Heart left ventricle (tissue), 16 donors: ENCODE data around the gene MYDGF. TPM values are rescaled to one million over a fixed set of nuclear protein-coding genes. Genes with fewer than 3 reads are reported as not detected.

Source experiments
- ATAC-seq, 4 donors: fragments of 200-7000 bp; cut with Tn5 transposase; one replicate each; pipeline ENCODE4 v1.9.1; 2020 to 2022; ENCODE audit warnings: moderate library complexity in 4 of 4, mild to moderate bottlenecking in 3 of 4, moderate number of reproducible peaks in 1 of 4
- DNase-seq, 5 donors: peaks; one replicate each; pipeline ENCODE4 v3.0.0-alpha.2; 2020
- H3K27ac ChIP-seq, 12 donors: fragments of 200-600 bp; sonication (generic) in 4 of 12; one replicate each; pipeline versions ENCODE4 v1.5.0 to v1.8.0; 2016 to 2022; ENCODE audit warnings: mild to moderate bottlenecking in 2 of 12
- H3K27me3 ChIP-seq, 9 donors: fragments of 200-600 bp; sonication (generic) in 2 of 9; one replicate each; pipeline versions ENCODE4 v1.5.1 to v1.8.0; 2016 to 2022; ENCODE audit warnings: mild to moderate bottlenecking in 3 of 9
- H3K36me3 ChIP-seq, 9 donors: fragments of 200-600 bp; sonication (generic) in 2 of 9; one replicate each; pipeline versions ENCODE4 v1.5.0 to v1.8.0; 2018 to 2022; ENCODE audit warnings: mild to moderate bottlenecking in 2 of 9
- H3K4me1 ChIP-seq, 12 donors: fragments of 200-600 bp; sonication (generic) in 4 of 12; one replicate each; pipeline versions ENCODE4 v1.5.0 to v1.8.0; 2016 to 2022; ENCODE audit warnings: mild to moderate bottlenecking in 3 of 12
- H3K4me3 ChIP-seq, 12 donors: fragments of 200-600 bp; sonication (generic) in 4 of 12; one replicate each; pipeline versions ENCODE4 v1.5.0 to v1.8.0; 2017 to 2022; ENCODE audit warnings: mild to moderate bottlenecking in 9 of 12, moderate library complexity in 4 of 12
- H3K9me3 ChIP-seq, 12 donors: fragments of 200-600 bp; sonication (generic) in 4 of 12; one replicate each; pipeline versions ENCODE4 v1.5.0 to v1.8.0; 2016 to 2022; ENCODE audit warnings: mild to moderate bottlenecking in 1 of 12
- CTCF ChIP-seq, 12 donors: fragments of 200-600 bp; sonication (generic) in 4 of 12; IDR thresholded peaks; one replicate each; pipeline versions ENCODE4 v1.5.0 to v1.8.0; 2018 to 2022; ENCODE audit warnings: antibody characterized with exemption in 12 of 12, mild to moderate bottlenecking in 5 of 12
- POLR2A ChIP-seq, 2 donors: fragments of 450-650 bp; IDR thresholded peaks; one replicate each; pipeline ENCODE4 v1.6.1; 2017; ENCODE audit warnings: antibody characterized with exemption in 2 of 2, mild to moderate bottlenecking in 2 of 2, moderate library complexity in 2 of 2
- WGBS, 4 donors: extraction: QIAGEN DNeasy Blood & Tissue Kit in 2 of 4; methylation state at CpG; one replicate each; pipeline versions ENCODE4 v1.1.5 to v1.1.7; 2013 to 2018; 5-methylcytosine and 5-hydroxymethylcytosine counted together
- intact Hi-C, 10 donors: fragments of 100-400 bp; cut with DNase I; formaldehyde crosslinking; loops; one replicate each; pipeline versions ENCODE4 v1.11.1 to v1.14.2; 2022
- polyA plus RNA-seq, 2 donors: library from polyadenylated mRNA; stranded (reverse); fragments of 200-250 nt; gene quantifications; one replicate each; pipeline ENCODE4 v1.2.3, GENCODE V29; 2013
- total RNA-seq, 9 donors: library from RNA; depleted of rRNA in 2 of 9; stranded (reverse); fragments of >200 nt in 2 of 9; fragmentation: NEBNext Ultra II Directional in 3 of 9; extraction: Animal tissue kit (Norgen Biotek cat#: 25700) in 3 of 9; gene quantifications; one replicate each; pipeline versions ENCODE4 v1.1.0 to v1.2.4, GENCODE V29; 2016 to 2023
- donor health status: ischemic (EF 13 %, LVEDD 7.1; RV severe dilation, severe dysfunction).
- donor health status: healthy with polysubstance abuse.
- donor health status: DM: no; HTN: yes; CAD: no.
- donor health status: DM: no; HTN: no; CAD: no.
- donor health status: ischemic (EF 25% LVEDD 6.9; RV normal size, moderate dysfunction).
- donor health status: ischemic (EF 25% LVEDD 5.7; RV mildly dilated, moderate dysfunction).
- donor health status: healthy.
- donor health status: DM: yes; HTN: yes; CAD: no.
- donor health status: ischemic (EF 35%, LVEDD 5.7; RV mildly dilated, moderate dysfunction).
- donor health status: nonischemic (EF 11% LVEDD 7.7; RV severe dilation, severe dysfunction).
- donor health status: DM: yes; HTN: yes; CAD: no.
- donor health status: PGD.
- donor health status: ischemic (EF 29% LVEDD 5.4; RV normal size, mild dysfunction).
- donor health status: nonischemic (EF 23%, LVEDD 6.1; RV moderate dilation, normal function).

MYDGF gene
- total and polyA plus RNA-seq, 11 donors, result 19.1 to 201 (median 25.8) TPM

DNA sequence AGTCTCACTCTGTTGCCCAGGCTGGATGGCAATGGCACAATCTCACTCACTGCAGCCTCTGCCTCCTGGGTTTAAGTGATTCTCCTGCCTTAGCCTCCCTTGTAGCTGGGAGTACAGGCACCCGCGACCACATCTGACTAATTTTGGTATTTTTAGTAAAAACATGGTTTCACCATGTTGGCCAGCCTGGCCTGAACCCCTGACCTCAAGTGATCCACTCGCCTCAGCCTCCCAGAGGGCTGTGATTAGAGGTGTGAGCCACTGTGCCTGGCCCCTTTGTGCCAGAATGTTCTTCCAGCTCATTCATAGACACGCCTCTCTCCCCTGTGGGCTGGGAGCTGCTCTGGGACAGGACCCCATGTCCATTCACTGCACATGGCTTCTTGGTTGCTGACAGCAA lies 9.1 kb downstream of the MYDGF start:
- intact Hi-C loops, result no loop called here
- Histone ChIP-seq H3K4me3 (no peak overlapping the region), H3K27me3 (no peaks in the 10 kb centered on the region), H3K4me1 (no peaks in the 10 kb centered on the region), H3K36me3 (peaks cover 5 to 90% (median 72%) of the 10 kb centered on the region in 9 donors), H3K9me3 (peaks cover 0 to 14% (median 4%) of the 10 kb centered on the region in 12 donors), H3K27ac (no peak overlapping the region)
- ATAC-seq (no peak), DNase-seq (peak in 1 of 5 donors; percentile 17)
- no peak for TF ChIP-seq POLR2A (IDR thresholded peaks at IDR 0.05)
- WGBS, 4 donors, result 77 to 88% (median 82%) methylated on average over 4 of the region's 4 CpGs

- H3K27ac ChIP-seq, result no peak overlapping the region
- peaks cover 5 to 90% (median 75%) of the 10 kb centered on the region in 9 donors for H3K36me3 ChIP-seq
- DNase-seq, result peak in 2 of 5 donors; percentile 43 to 56
- ATAC-seq, result peak in 3 of 4 donors; percentile 42 to 77 (median 46)
- H3K27me3 ChIP-seq, result no peaks in the 10 kb centered on the region
- no peak overlapping the region for H3K4me3 ChIP-seq
- 78 to 85% (median 81%) methylated on average over 14 to 15 of the region's 15 CpGs for WGBS, 4 donors
- TF ChIP-seq POLR2A (IDR thresholded peaks at IDR 0.05) (no peak), CTCF (IDR thresholded peaks at IDR 0.05) (peak; percentile 16 to 46 (median 33))
- H3K9me3 ChIP-seq, result peaks cover 0 to 14% (median 4%) of the 10 kb centered on the region in 12 donors
- H3K4me1 ChIP-seq, result no peaks in the 10 kb centered on the region
- intact Hi-C loops, result no loop called here
These were observed 9.9 kb downstream of the MYDGF start for GRCh38 chr19:4660181-4660791.

DNA sequence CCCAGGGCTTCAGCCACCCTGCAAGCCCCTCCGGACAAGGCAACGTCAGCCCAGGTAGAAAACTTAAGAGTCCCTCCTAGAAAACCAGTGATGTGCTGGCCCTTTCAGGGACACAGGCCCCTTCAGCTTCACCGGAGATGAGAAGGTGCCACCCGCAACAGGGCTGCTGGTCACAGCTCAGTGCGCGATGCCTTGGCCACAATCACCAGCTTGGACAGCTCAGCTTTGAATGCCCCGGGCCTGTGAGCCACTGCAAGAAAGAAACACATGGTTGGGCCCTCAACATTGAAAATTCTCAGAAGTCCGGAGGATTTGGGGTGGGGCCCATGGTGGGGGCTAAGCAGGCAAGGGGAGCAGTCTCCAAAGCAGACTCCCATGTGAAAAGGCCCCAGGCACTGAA lies 12.3 kb downstream of the MYDGF start:
- H3K27ac ChIP-seq, result no peak overlapping the region
- 92 to 96% (median 95%) methylated on average over 8 of the region's 8 CpGs for WGBS, 4 donors
- no peak for ATAC-seq

DNA sequence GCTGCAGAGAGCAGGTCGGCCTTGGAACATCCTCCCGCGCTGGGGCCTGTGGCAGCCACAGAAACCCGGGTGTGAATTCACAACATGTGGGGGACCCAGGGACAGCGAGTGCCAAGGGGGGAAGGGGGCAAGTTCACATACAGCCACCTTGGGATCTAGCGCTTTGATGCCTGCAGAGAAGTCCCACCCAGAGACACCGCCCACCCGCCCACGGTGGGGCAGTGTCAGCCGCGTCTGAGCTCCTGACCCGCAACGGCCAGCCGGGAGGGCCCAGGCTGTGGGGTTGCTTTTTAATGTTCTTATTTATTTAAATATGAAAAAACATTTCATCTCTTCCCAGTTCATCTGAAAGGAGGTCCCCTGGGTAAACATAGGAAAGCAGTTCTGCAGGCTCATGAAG lies 12.9 kb downstream of the MYDGF start:
- WGBS, 4 donors, result 75 to 82% (median 79%) methylated on average over 14 of the region's 14 CpGs
- Histone ChIP-seq H3K27me3 (no peaks in the 10 kb centered on the region), H3K4me1 (peaks cover 0 to 7% (median 0%) of the 10 kb centered on the region in 12 donors), H3K4me3 (no peak overlapping the region), H3K36me3 (peaks cover 5 to 87% (median 73%) of the 10 kb centered on the region in 9 donors), H3K27ac (no peak overlapping the region), H3K9me3 (peaks cover 0 to 14% (median 4%) of the 10 kb centered on the region in 12 donors)
- ATAC-seq (no peak), DNase-seq (no peak)
- intact Hi-C loops, result no loop called here
- TF ChIP-seq POLR2A (IDR thresholded peaks at IDR 0.05) (no peak), CTCF (IDR thresholded peaks at IDR 0.05) (no peak)

More for the DNA sequence above, 12.3 kb downstream of the MYDGF start:
- Histone ChIP-seq H3K4me1 (peaks cover 0 to 7% (median 0%) of the 10 kb centered on the region in 12 donors), H3K27me3 (no peaks in the 10 kb centered on the region), H3K4me3 (no peak overlapping the region), H3K9me3 (peaks cover 0 to 14% (median 4%) of the 10 kb centered on the region in 12 donors), H3K36me3 (peaks cover 5 to 88% (median 74%) of the 10 kb centered on the region in 9 donors)
- TF ChIP-seq POLR2A (IDR thresholded peaks at IDR 0.05) (no peak), CTCF (IDR thresholded peaks at IDR 0.05) (no peak)
- no peak for DNase-seq
- intact Hi-C loops, result no loop called here
